PC-3 (cell line): Measurements from ENCODE around the gene ERBB4. TPM values are rescaled to one million over a fixed set of nuclear protein-coding genes. Genes with fewer than 3 reads are reported as not detected.
A peak's percentile ranks its signal among the peaks of the same experiment; 100 is the strongest.

Source experiments
- ATAC-seq: fragments of 200-7000 bp; cut with Tn5 transposase; 2 replicates; pipeline ENCODE4 v1.9.1; 2020; ENCODE audit warnings: mild to moderate bottlenecking, moderate library complexity
- BruUV-seq: library from RNA; stranded (reverse); fragments of 400-500 nt; replicated peaks from 2 replicates; lab custom pipeline; 2021; lab: Mats Ljungman, UMichigan
- CTCF ChIA-PET: fragments of 300-600 bp; sonication (Branson Sonifier 250); formaldehyde crosslinking; loops from one replicate; lab custom pipeline; 2022; ENCODE audit warnings: antibody characterized with exemption; lab: Charles Lee
- POLR2A ChIA-PET: fragments of 300-600 bp; sonication (Branson Sonifier 250); formaldehyde crosslinking; loops from one replicate; lab custom pipeline; 2022; ENCODE audit warnings: antibody characterized with exemption; ENCODE audit not compliant: unreplicated experiment; lab: Charles Lee
- DNase-seq: peaks from one replicate; pipeline ENCODE4 v3.0.0-alpha.2; 2015
- H2AFZ ChIP-seq: fragments of 300-600 bp; sonication (generic); 2 replicates; pipeline ENCODE4 v1.6.0; 2016; ENCODE audit warnings: antibody characterized with exemption, low read length
- H3F3A ChIP-seq: fragments of 300-600 bp; sonication (generic); one replicate; pipeline ENCODE4 v1.6.0; 2017; ENCODE audit warnings: antibody characterized with exemption, low read length, control low read depth, mild to moderate bottlenecking; ENCODE audit not compliant: unreplicated experiment
- H3K27ac ChIP-seq: fragments of 300-600 bp; sonication (generic); 2 replicates; pipeline ENCODE4 v1.5.1; 2016; ENCODE audit warnings: mild to moderate bottlenecking, low read length
- H3K27me3 ChIP-seq: fragments of 300-600 bp; sonication (generic); 2 replicates; pipeline ENCODE4 v1.6.1; 2016; ENCODE audit warnings: low read length, mixed read lengths
- H3K36me3 ChIP-seq: fragments of 300-600 bp; sonication (generic); 2 replicates; pipeline ENCODE4 v1.6.1; 2016; ENCODE audit warnings: low read depth, mixed run types, low read length, mixed read lengths
- H3K4me1 ChIP-seq: fragments of 300-600 bp; sonication (generic); 2 replicates; pipeline ENCODE4 v1.5.1; 2016; ENCODE audit warnings: low read length; ENCODE audit not compliant: insufficient read depth
- H3K4me2 ChIP-seq: fragments of 300-600 bp; sonication (generic); 2 replicates; pipeline ENCODE4 v1.6.0; 2016; ENCODE audit warnings: low read length
- H3K4me3 ChIP-seq: fragments of 300-600 bp; sonication (generic); 2 replicates; pipeline ENCODE4 v1.5.1; 2016; ENCODE audit warnings: mild to moderate bottlenecking, low read length, mixed read lengths
- H3K79me2 ChIP-seq: fragments of 300-600 bp; sonication (generic); 2 replicates; pipeline ENCODE4 v1.6.1; 2017; ENCODE audit warnings: low read length, mixed read lengths
- H3K9ac ChIP-seq: fragments of 300-600 bp; sonication (generic); 2 replicates; pipeline ENCODE4 v1.6.0; 2016; ENCODE audit warnings: mild to moderate bottlenecking, low read length
- H3K9me2 ChIP-seq: fragments of 300-600 bp; sonication (generic); replicated peaks from 2 replicates; pipeline ENCODE4 v1.6.1; 2016; ENCODE audit warnings: mixed run types, low read length, mixed read lengths
- H3K9me3 ChIP-seq: fragments of 300-600 bp; sonication (generic); 2 replicates; pipeline ENCODE4 v1.6.1; 2016; ENCODE audit warnings: low read length, mixed read lengths
- H4K20me1 ChIP-seq: fragments of 300-600 bp; sonication (generic); 2 replicates; pipeline ENCODE4 v1.6.1; 2016; ENCODE audit warnings: low read length, mixed read lengths
- CTCF ChIP-seq: fragments of 300-600 bp; sonication (generic); conservative IDR thresholded peaks from 2 replicates; pipeline ENCODE4 v1.5.1; 2017; ENCODE audit warnings: antibody characterized with exemption, low read depth, mild to moderate bottlenecking, low read length
- EZH2 ChIP-seq: fragments of 300-600 bp; sonication (generic); IDR thresholded peaks from one replicate; pipeline ENCODE4 v1.6.1; 2017; ENCODE audit warnings: antibody characterized with exemption, mild to moderate bottlenecking, low read length; ENCODE audit not compliant: unreplicated experiment
- EZH2phosphoT487 ChIP-seq: fragments of 300-600 bp; sonication (generic); IDR thresholded peaks from 2 replicates; pipeline ENCODE4 v1.6.1; 2018; ENCODE audit warnings: mild to moderate bottlenecking, antibody characterized with exemption, low read length, borderline replicate concordance
- intact Hi-C: fragments of 100-400 bp; cut with micrococcal nuclease; formaldehyde crosslinking; loops from 2 replicates; pipeline ENCODE4 v1.9.0; 2023
- total RNA-seq: library from RNA; depleted of rRNA; stranded (reverse); fragments of >200 nt; gene quantifications from 2 replicates; pipeline ENCODE4 v1.2.3, GENCODE V29; 2014

Gene ERBB4
- total RNA-seq, 1 experiment from 2014 or later, result under 0.01 TPM

GRCh38 chr2:212078103-212078502 lies 460.5 kb downstream of the ERBB4 start:
- Histone ChIP-seq H3F3A (no peaks in the 10 kb centered on the region), H3K9me3 (no peaks in the 10 kb centered on the region), H3K4me2 (no peak overlapping the region), H3K79me2 (no peaks in the 10 kb centered on the region), H3K4me3 (no peak overlapping the region), H3K4me1 (no peaks in the 10 kb centered on the region), H3K9me2 (no peaks in the 10 kb centered on the region), H4K20me1 (no peaks in the 10 kb centered on the region), H3K27ac (no peak overlapping the region), H2AFZ (no peak overlapping the region), H3K27me3 (no peaks in the 10 kb centered on the region), H3K9ac (no peak overlapping the region), H3K36me3 (no peaks in the 10 kb centered on the region)
- intact Hi-C loops, result no loop called here
- ATAC-seq (no peak), DNase-seq (no peak)
- TF ChIP-seq EZH2 (no peak), EZH2phosphoT487 (no peak), CTCF (no peak)
- POLR2A ChIA-PET, result interaction anchor here (0.7 kb wide), 1 partner anchor 1738 kb away, joined by 3 read pairs; no protein-coding TSS in a partner anchor
- CTCF ChIA-PET, result no interaction called here
- no TSS peak for BruUV-seq

- ChIA-PET POLR2A (no interaction called here), CTCF (no interaction called here)
- Histone ChIP-seq H3K27me3 (no peaks in the 10 kb centered on the region), H4K20me1 (no peaks in the 10 kb centered on the region), H3K4me3 (no peak overlapping the region), H2AFZ (no peak overlapping the region), H3K9ac (no peak overlapping the region), H3K9me2 (no peaks in the 10 kb centered on the region), H3K4me2 (no peak overlapping the region), H3K9me3 (no peaks in the 10 kb centered on the region), H3K79me2 (no peaks in the 10 kb centered on the region), H3K4me1 (no peaks in the 10 kb centered on the region), H3F3A (no peaks in the 10 kb centered on the region), H3K27ac (no peak overlapping the region), H3K36me3 (no peaks in the 10 kb centered on the region)
- DNase-seq (no peak), ATAC-seq (no peak)
- intact Hi-C loops, result no loop called here
- no peak for TF ChIP-seq CTCF
- TF ChIP-seq EZH2, result no peak
- TF ChIP-seq EZH2phosphoT487, result no peak
- no TSS peak for BruUV-seq
Observed at GRCh38 chr2:212076456-212076855, 462.1 kb downstream of the ERBB4 start.

GRCh38 chr2:212073360-212073759 lies 465.2 kb downstream of the ERBB4 start:
- intact Hi-C loops, result no loop called here
- H3K4me1 ChIP-seq, result no peaks in the 10 kb centered on the region
- no peaks in the 10 kb centered on the region for H3K9me3 ChIP-seq
- ChIA-PET CTCF (no interaction called here), POLR2A (no interaction called here)
- H2AFZ ChIP-seq, result no peak overlapping the region
- H3K4me2 ChIP-seq, result no peak overlapping the region
- ATAC-seq (peak; percentile 48), DNase-seq (peak; percentile 48)
- H4K20me1 ChIP-seq, result no peaks in the 10 kb centered on the region
- no peak overlapping the region for H3K4me3 ChIP-seq
- no peaks in the 10 kb centered on the region for H3K27me3 ChIP-seq
- no peaks in the 10 kb centered on the region for H3K79me2 ChIP-seq
- no peak overlapping the region for H3K27ac ChIP-seq
- H3F3A ChIP-seq, result no peaks in the 10 kb centered on the region
- no peaks in the 10 kb centered on the region for H3K36me3 ChIP-seq
- BruUV-seq, result no TSS peak
- no peaks in the 10 kb centered on the region for H3K9me2 ChIP-seq
- no peak overlapping the region for H3K9ac ChIP-seq
- no peak for TF ChIP-seq CTCF
- TF ChIP-seq EZH2, result no peak
- no peak for TF ChIP-seq EZH2phosphoT487
